NCI-H2029 treated with DMSO at 0.1 percent for 48 hours (cell line): ENCODE results near the gene AFG1L.
A peak's percentile ranks its signal among the peaks of the same experiment; 100 is the strongest.
"Not testable (repeated sequence)": the region's sequence is repeated elsewhere in the genome, so short reads cannot be mapped to it uniquely, and the experiment has no call there.

Experiments used
- DNase-seq: peaks from one replicate; lab custom pipeline; 2025; lab: John Stamatoyannopoulos, UW

The AFG1L gene

GRCh38 chr6:108521616-108522107 lies 226.8 kb downstream of the AFG1L start:
- no peak for DNase-seq

DNA sequence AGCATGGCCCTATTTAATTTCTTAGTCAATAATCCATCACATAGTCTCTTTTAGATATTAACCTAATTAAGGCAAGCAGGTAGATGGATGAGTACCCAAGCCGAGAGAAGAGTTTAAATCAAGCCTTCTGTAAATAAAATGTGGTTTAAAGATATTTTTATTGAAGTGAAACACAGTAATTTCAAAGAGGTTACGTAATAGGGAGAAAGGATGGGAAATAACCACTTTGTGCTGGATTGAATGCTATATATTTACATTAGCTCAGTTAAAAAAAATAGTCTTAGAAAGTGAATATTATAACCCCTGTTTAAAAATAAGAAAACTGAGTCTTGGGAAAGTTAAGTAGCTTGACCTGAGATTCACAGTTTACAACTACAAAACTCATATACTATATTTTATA lies 228.8 kb downstream of the AFG1L start:
- no peak for DNase-seq

DNA sequence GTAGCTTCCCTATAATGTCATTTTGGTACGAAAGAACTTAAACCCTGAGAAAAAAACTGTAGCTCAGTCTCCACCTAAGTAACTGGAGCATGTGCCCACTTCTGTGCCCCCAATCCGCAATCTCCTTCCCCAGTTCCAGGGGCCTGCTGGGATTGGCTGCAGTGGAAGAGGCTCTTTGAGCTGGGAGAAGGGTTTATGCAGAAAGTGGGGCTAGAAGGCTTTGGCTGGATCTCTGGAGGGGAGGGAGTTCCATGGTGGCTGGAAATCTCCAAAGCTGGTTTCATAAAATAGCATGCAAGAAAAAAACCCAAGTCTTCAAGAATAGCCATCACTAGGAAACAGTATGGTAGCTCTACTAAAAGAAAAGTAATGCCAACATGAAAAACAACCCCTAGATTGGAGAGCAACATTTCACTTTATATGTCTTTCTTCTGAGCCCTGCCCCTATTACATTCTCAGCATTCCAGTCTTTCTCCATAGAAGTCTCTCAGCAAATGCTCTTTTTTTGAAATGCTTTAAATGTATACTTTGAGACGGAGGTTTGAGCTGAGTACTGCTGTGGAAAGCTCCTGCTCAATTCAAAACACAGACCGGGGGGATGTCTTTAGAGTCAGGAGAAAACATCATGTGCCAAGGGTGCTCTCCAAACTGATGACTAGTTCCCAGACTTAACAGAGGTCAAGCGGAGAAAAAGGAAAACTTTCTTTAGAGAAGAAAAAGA lies 229.8 kb downstream of the AFG1L start:
- no peak for DNase-seq

- DNase-seq = peak; percentile 48
Observed at GRCh38 chr6:108526739-108527174, 231.9 kb downstream of the AFG1L start.

- DNase-seq = no peak
Observed at GRCh38 chr6:108528878-108529277, 234.0 kb downstream of the AFG1L start.

GRCh38 chr6:108531332-108531731 lies 236.5 kb downstream of the AFG1L start:
- DNase-seq = no peak

GRCh38 chr6:108535114-108535742 lies 240.4 kb downstream of the AFG1L start:
- no peak for DNase-seq

DNA sequence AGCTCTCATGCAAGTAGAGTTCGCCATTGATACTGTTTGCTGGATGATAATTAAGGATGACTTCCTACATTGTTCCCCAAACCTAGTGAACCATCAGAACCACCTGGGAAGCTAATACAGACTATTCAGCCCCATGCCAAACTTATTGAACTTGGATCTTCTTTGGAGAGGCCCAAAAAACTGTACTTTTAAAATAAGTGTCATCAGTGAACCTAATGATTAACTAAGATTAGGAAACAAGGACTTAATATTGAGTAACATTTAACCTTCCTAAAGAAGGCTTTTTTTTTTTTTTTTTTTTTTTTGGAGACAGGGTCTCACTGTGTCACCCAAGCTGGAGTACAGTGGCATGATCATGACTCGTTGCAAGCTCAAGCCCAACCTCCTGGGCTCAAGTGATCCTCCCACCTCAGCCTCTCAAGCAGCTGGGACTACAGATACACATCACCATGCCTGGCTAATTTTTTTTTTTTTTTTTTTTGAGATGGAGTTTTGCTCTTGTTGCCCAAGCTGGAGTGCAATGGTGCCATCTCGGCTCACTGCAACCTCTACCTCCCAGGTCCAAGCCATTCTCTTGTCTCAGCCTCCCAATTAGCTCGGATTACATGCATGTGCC lies 241.2 kb downstream of the AFG1L start:
- not testable (repeated sequence) for DNase-seq

GRCh38 chr6:108541843-108542759 lies 247.2 kb downstream of the AFG1L start:
- DNase-seq = peak; percentile 64

DNA sequence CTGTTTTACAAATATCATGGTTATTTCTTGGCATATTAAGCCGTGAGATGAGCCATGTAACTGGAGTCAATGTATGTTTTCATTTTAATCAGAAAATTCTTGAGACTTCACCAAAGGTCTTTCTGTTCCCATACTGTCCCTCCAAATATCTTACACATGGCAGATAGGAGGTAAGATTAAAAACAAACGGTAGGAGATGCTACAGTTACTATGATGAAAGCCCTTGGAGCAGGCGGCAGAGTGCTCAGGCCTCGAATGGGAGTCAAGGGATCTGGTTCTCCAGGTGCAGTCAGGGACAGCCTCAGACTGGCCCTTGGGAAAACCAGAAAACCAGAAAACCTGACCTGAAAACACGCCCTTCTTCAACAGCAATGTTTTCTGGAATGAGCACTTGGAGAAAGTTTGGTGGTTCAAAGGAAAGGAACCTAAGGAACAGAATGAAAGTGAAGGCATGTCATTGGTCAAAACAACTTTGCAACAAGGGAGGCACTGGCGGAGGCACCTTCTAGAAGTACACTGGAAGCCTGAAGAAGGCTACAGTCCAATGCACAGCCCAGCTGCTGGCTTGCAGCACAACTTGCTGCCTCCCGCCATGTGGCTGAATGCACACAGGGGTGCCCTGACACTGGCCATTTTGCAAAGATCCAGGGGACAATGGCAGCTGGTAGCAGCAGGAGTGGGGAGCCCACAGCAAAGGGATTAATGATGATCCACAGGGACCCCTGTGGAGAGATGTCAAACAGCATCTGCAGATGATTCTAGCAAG lies 248.5 kb downstream of the AFG1L start:
- DNase-seq = no peak

GRCh38 chr6:108544606-108545005 lies 249.8 kb downstream of the AFG1L start:
- no peak for DNase-seq

- no peak for DNase-seq
Observed at GRCh38 chr6:108546079-108547049, 251.5 kb downstream of the AFG1L start.

- DNase-seq = no peak
Observed at GRCh38 chr6:108549241-108549640, 254.4 kb downstream of the AFG1L start.

- no peak for DNase-seq
Observed at GRCh38 chr6:108549741-108550140, 254.9 kb downstream of the AFG1L start.

GRCh38 chr6:108550256-108550655 lies 255.4 kb downstream of the AFG1L start:
- DNase-seq = no peak

DNA sequence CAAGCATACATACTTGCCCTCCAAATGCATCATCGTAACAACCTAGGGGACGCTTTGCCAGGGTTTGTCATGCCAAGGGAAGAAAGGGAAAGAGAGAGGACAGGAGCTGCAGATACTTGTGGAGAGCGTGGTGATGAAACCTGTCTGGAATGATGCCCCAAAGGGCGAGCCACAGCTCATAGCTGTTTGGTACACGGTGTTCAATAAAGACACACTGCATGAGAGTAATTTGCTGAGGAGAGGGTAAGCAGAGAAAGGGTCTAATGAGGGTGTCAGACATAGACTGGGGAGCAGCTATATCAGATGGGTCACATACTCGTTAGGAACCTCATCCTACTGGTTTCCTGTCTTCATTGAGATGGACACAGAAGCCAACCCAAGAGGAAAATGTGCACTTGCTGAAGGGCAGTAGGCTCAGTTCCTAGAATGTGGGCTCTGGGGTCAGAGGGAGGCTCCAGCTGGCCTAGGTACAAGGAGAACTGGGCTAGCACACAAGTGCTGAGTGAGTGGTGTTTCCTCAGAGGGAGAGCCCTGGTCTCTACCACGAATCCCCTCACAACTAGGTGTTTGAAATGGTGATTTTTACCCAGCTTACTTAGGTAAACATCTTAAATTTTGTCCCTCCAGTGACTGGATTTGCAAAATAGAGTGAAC lies 260.7 kb downstream of the AFG1L start:
- DNase-seq = no peak

DNA sequence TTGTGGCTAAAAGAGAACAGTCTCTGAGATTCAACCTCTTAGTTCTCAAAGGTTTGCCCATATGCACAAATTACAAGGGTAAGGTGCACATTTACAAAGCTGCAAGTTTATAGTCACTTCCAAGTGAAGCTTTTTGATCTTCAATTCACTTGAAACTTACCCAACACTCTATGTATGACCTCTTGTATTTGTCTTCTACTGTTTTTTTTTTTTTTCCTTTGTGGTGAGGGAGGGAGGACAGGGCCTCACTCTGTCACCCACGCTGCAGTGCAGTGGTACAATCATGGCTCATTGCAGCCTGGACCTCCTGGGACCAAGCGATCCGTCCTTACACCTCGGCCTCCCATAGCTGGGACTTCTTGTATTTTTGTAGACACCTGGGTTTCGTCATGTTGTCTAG lies 261.4 kb downstream of the AFG1L start:
- DNase-seq = no peak

DNA sequence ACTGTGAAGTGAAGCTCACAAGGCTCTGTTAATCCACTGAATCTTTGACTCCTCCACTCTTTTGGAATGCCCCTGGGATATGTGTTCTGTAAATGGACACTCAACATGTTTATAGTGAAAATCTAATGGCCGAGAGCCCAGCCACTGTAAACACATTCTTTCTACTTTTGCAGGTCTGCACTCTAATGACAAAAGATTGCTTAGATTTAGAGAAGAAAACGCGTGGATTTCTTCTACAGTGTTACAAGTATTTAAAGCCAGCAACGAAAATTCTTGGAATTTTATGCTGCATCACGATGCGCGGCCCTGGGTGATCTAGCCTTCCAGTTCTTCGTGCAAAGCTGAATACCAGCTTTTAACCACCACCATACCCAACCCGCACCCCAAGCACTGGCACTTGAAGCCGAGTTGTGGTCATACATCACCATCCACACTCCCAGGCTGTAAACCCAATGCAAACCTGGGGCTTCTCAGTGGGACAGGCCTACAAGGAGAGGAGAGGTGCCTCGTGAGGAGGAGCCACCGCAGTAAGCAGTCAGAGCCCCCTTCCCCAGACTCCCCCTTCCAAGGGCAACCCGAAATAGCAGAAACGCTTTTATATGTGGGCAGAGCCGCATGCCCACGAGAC lies 262.1 kb downstream of the AFG1L start:
- DNase-seq = no peak
